ENCODE measurements around the gene GABRA5.

Gene GABRA5

DNA sequence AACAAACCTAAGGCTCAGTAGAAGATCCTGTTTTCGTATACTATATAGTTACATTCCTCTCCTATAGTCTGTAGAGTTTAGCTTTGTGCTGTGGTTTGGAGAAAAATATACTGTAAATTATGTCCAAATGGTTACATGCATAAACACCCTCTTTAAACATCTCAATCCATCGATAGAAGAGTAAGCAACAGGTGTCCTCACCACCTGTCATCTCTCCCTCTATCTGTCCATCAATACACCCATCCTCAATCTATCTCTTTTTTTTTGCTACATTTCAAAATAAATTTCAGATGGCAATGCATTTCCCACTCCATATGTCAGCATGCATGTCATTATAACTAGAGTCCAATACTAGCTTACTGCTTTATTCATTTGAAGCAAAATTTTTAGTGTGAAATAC is 83.1 kb downstream of the GABRA5 start:
- TF ChIP-seq, protein P1, sequence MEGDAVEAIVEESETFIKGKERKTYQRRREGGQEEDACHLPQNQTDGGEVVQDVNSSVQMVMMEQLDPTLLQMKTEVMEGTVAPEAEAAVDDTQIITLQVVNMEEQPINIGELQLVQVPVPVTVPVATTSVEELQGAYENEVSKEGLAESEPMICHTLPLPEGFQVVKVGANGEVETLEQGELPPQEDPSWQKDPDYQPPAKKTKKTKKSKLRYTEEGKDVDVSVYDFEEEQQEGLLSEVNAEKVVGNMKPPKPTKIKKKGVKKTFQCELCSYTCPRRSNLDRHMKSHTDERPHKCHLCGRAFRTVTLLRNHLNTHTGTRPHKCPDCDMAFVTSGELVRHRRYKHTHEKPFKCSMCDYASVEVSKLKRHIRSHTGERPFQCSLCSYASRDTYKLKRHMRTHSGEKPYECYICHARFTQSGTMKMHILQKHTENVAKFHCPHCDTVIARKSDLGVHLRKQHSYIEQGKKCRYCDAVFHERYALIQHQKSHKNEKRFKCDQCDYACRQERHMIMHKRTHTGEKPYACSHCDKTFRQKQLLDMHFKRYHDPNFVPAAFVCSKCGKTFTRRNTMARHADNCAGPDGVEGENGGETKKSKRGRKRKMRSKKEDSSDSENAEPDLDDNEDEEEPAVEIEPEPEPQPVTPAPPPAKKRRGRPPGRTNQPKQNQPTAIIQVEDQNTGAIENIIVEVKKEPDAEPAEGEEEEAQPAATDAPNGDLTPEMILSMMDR (IDR thresholded peaks at IDR 0.05; ENCODE audit: low read depth, low read length, missing control alignments), result no peak
- no peak overlapping the region for H3K4me3 ChIP-seq (ENCODE audit: low read depth, low read length)
- DNase-seq (ENCODE audit: low read depth), result no peak

DNA sequence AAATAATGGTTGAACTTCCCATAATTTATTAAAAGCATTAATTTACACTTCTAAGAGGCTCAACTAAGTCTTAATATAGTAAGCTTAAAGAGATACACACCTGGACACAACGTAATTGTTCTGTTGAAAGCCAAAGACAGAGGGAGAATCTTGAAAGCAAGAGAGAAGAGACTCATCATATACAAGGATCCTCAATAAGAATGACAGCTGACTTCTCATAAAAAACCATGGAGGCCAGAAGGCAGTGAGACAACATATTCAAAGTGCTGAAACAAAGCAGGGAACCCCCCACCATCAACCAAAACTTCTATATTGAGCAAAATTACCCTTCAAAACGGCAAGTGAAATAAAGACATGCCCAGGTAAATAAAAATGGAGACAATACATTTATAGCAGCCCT is 87.5 kb downstream of the GABRA5 start:
- DNase-seq (ENCODE audit: low read depth), result no peak
- H3K4me3 ChIP-seq (ENCODE audit: low read depth, low read length), result no peak overlapping the region
- TF ChIP-seq, protein P1 (IDR thresholded peaks at IDR 0.05; ENCODE audit: low read depth, low read length, missing control alignments), result no peak

DNA sequence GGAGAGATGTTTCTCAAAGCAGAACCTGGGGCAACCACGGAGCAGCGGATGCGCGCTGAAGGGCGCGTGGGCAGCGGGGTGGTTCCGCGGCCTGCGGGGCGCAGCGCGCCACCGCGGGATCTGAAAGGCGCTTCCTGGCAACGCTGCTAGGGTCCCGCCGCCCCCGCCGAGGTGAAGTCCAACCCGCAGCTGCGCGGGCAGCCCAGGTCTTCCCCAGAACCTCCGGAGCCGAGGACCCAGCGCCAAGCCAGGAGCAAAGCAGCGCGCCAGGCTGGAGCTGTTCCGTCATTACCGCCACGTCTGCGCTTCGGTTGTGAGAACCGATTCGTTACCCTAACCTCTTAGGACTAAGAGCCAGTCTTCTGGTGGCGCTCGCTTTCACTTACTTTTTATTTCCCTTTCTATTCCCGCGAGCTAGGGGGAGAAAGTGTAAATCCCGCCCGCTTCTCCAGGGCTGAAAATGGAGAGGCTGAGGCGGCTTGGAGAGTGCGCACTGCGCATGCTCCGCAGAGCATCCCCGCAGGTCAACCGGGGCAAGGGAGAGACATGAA is 100.9 kb downstream of the GABRA5 start:
- no peak for DNase-seq (ENCODE audit: low read depth)
- no peak overlapping the region for H3K4me3 ChIP-seq (ENCODE audit: low read depth, low read length)
- TF ChIP-seq, protein P1 (IDR thresholded peaks at IDR 0.05; ENCODE audit: low read depth, low read length, missing control alignments), result no peak

DNA sequence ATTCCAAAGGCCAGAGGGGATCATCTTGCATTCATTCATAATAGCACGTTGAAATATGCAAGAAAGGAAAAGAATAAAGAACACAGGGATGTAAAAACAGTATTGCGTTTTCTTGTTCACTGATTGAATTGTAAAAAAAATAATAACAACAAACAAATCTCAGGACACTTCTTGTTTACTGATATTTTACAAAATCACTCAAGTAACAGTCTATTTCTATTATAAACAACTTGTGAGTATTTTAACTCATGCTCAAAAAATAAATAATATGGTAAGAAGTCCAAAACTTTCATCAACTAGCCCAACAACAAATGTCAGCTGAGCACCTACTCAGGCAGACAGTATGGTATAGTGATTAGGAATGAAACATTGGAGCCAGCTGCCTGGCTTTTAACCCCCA is 101.9 kb downstream of the GABRA5 start:
- no peak for DNase-seq (ENCODE audit: low read depth)
- H3K4me3 ChIP-seq (ENCODE audit: low read depth, low read length), result no peak overlapping the region
- TF ChIP-seq, protein P1 (IDR thresholded peaks at IDR 0.05; ENCODE audit: low read depth, low read length, missing control alignments), result no peak

DNA sequence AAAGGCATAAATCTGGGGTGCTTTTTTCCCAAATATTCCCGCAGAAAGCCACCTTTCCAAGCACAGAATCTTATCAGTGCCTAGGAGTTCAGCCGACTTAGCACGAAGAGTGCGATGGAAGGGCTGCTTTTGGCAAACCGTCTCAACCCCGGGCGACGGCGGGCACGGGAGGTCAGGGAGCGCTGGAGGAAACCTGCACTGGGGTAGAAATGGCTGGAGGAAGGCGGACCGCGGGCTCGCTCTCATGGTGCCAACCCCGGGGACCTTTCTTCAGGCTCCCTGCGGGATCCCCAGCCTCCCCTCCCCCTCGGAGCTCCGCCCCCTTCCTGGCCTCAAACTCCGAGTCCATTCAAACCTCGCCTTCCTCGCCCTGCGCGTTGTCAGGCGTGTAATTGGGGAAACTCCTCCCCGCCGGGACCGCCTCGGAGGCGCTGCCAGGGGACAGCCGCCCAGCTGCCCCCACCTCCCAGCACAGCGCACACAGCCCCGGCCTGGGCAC is 103.9 kb downstream of the GABRA5 start, which contains the start of gene GABRG3:
GABRG3 (plus strand) TSS at position 470 of the 499 bp plus-strand sequence.
- TF ChIP-seq, protein P1 (IDR thresholded peaks at IDR 0.05; ENCODE audit: low read depth, low read length, missing control alignments), result no peak
- no peak within 1 kb of the TSS for H3K4me3 ChIP-seq (ENCODE audit: low read depth, low read length)
- DNase-seq (ENCODE audit: low read depth), result no peak

DNA sequence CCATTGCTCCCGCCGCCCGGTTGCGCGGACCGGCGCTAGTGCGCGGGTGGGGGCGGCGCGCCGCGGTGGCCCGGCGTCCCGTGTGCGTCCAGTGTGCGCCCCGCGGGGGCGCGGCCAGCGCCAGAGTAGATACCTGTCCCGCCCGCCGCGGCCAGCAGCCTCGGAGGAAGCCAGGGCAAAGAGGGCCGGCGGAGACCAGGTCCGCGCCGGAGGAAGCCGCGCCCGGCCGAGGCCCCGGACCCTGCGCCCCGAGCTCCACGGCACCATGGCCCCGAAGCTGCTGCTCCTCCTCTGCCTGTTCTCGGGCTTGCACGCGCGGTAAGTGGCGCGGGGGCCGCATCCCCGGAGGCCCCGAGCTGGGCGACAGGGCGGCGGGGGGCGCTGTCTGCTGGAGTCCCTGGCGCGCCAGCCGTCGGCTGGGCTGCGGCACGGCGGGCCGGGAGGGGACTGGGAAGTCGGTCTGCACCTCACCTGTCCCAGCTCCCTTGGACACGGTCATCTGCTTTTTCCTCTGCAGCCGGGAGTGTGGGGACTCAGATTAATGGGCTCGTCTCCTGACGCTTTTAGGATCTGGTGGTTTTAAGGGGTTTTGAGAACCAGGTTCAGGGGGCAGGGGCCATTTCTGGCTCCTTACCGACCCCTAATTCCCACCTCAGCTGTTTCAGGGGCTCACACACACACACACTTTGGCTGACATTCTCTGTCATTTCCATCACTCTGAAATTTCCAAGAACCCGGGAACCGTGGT is 104.6 kb downstream of the GABRA5 start:
- DNase-seq (ENCODE audit: low read depth), result no peak

More for the DNA sequence above, 104.6 kb downstream of the GABRA5 start:
- TF ChIP-seq, protein P1 (IDR thresholded peaks at IDR 0.05; ENCODE audit: low read depth, low read length, missing control alignments), result no peak
- no peak overlapping the region for H3K4me3 ChIP-seq (ENCODE audit: low read depth, low read length)
